ENCODE data around the gene OGFOD2.
"Not testable (repeated sequence)": the region's sequence is repeated elsewhere in the genome, so short reads cannot be mapped to it uniquely, and the experiment has no call there.

OGFOD2 gene

DNA sequence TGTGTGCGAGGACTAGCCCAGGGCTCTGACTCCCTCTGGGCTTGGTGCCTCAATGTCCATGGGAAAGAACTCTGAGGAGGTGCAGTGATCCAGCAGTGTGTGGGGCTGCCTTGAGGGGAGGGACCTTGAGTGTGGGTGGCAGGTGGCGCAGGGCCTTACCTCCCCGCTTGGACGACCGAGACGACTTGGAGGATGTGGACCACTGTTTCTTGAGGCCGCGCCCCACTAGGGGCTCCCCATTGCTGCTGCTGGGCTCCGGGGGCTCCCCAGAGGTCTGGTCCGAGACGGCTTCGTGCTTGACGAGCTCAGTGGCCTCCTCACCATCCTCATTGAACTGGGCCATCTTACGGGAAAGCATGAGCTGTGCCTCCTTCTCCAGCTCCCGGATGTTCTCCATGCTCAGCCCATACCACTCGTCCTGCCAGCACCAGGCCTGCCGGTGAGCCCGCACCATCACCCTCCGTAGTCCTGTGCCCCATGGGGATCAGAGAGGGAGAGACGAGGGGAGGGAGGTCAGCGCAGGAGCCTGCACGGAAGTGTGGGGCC is 30.1 kb downstream of the OGFOD2 start:
- no peak for DNase-seq

DNA sequence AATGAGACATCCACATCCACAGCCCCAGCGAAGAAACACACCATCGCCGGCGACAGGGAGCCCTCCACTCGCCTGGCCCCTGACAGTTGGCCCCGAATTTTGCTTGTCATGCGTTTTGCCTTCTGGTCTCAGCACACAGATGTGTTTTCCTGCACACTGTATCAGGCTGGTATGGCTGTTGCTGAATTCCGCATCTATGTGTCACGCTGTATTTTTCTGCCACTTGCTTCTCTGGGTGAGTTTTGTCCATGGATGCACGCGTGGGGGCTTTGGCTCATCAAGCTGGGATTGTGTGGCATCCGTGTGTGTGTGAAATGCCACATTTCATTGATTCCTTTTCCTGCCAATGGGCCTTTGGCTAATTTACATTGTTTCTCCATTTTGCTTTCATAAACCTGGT is 31.9 kb downstream of the OGFOD2 start:
- no peak for DNase-seq

DNA sequence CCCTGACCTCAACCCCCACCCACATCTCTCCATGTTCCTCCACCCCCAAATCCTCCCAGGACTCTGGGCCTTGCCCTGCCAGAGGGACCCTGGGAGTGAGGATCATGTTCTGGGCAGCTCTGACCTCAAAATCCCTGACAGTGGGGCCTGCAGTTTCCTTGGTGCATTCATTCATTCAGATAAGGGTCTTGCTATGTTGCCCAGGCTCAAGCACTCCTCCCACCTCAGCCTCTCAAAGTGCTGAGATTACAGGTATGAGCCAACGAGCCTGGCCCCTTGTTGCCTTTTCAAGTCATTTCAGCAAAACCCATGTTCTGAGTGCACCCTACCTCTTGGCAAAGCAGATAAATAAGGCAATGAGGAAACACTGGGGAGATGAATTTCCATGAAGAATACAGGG is 35.1 kb downstream of the OGFOD2 start:
- DNase-seq = no peak

DNA sequence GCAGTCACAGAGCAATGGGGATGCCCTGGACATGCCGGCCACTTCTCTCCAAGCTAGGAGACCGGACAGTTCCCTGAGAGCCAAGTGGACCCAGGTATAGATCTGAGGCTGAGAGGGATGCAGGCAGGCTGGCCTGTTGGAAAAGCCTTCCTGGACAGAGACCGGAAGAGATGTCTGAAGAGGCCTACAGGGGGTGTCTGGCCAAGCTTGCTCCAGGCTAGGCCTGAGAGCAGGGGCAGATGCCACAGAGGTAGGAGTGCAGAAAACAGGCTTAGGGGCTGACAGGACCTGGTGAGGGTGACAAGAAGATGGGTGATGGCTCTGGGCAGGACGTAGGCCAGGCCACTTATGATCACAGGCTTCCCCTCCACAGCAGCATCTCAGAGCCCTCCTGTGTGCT is 35.6 kb downstream of the OGFOD2 start:
- DNase-seq = no peak

DNA sequence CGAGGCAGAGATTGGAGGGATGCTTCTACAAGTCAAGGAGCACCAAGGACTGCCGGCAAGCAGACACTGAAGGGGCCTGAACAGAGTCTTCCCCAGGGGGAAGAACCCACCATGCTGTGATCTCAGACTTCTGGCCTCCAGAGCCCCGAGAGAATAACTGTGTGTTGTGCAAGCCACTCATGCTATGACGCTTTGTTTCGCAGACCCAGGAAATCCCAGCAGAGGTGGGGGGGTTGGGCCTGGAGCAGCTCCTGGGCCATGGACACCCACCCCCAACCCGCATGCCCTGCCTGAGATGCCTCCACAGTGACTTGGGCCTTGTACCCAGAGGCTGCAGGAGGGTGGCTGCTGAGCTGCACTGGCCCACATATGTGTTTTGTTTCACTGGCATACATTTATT is 36.7 kb downstream of the OGFOD2 start:
- no peak for DNase-seq

DNA sequence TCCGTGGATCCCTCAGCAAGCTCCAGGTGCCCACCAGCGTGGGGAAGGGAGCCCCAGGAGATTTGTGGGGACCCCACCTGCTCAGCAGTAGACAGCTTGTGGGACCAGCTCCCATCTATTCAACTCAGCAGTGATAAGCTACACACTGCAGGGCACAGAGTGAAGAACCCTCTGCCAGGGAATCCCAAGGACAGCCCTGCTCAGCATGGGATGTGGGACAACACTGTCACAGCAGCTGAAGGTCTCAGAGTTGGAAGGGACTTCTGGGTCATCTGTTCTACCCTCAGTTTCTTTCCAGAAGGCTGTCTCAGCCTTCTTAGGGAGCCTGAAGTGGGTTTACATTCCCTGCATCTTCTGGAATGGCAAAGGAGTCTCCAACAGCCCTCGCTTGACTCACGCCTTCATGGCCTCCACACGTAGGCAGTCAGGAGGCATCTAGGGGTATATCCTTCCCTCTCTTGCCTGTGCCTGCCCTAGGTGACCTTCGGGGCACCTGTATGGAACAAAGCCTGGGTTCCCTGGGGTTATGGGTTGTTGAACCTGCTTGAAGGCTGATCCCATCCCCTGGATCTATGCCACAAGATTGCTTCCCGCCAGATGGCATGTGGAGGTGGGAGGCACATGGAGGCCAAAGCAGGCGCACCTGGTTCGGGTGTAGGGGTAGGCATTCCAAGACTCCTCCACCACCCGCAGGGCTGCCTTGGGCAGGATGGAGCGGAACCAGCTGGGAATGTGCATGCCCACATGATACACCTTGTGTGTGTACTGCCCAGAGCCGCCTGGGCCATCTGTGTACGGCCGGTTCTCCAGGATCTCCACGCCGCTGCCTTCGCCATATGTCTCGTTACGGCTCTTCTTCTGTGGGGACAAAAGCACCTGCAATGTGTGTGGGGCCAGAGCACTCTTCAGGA is 38.4 kb downstream of the OGFOD2 start:
- no peak for DNase-seq

DNA sequence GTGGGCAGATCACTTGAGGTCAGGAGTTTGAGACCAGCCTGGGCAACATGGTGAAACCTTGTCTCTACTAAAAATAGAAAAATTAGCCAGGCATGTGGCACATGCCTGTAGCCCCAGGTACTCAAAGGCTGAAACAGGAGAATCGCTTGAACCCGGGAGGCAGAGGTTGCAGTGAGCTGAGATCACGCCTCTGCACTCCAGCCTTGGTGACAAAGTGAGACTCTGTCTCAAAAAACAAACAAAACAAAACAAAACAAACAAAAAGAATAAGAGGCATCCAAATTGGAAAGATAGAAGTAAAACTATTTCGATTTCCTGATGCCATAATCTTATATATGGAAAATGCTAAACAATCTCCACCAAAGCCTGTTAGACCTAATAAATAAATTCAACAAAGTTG is 39.4 kb downstream of the OGFOD2 start:
- not testable (repeated sequence) for DNase-seq

DNA sequence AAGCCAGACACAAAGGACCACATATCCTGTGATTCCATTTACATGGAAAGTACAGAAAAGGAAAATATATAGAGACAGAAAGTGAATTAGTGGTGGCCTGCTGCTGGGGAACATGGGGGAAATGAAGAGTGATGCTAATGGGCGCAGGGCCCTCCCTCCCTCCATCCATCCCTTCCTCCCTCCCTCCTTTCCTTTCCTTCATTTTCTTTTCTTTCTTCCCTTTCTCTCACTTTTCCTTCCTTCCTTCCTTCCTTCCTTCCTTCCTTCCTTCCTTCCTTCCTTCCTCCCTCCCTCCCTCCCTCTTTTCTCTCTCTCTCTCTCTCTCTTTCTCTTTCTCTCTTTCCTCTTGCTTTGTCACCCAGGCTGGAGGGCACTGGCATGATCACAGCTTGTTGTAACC is 42.7 kb downstream of the OGFOD2 start:
- DNase-seq = no peak

DNA sequence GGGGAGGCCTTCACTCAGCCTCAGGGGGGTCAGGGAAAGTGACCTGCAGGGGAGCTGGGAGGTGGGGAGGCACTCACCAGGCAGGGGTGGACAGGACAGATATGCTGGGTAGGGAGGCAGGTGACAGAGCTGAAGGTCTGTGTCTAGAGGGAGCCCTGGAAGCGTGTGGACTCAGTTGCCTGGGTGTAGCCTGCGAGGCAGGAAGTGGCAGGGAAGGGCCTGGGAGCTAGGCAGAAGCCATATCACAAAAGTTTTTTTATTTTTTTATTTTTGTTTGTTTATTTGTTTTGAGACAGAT is 44.7 kb downstream of the OGFOD2 start:
- no peak for DNase-seq

DNA sequence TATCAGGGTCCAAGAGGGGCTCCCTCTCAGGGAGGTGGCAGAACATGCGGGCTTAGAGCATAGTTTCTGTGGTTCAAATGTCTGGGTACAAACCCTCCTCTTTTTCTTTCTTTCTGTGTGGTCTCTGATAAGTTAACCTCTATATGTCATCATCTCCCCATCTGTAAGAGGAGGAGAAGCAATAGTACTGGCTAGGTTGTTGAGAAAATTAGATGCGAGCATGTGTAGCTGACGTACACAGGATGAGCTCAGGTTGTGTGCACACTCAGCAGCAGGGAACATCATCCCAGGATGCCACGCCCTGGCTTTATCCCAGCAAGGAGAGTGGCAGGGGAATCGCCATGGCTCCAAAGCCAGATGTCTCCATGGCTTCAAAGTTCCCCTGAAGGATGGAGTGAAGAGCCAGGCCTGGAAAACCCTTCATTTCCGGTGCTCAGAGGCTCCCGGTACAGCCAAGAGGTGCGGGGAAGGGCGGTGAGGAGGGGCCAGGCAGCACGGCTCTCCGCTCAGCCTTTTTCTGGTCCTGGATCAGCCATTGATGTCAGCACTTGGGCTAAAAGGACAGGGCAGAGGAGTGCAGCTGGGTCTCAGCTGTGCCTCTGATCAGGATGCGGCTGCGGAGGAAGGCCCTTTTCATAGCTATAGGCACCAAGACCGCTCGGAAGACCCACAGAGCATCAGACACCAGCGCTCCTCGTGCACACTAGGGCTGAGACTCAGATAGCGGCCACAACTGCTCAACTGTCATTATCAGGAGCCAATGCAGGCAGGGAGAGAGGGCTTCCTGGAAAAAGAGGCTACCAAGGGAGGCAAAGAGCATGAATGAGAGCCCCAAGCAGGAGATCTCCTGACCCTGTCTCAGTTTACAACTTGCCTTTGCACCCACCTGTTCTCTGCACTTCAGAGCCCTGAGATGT is 46.9 kb downstream of the OGFOD2 start:
- no peak for DNase-seq

DNA sequence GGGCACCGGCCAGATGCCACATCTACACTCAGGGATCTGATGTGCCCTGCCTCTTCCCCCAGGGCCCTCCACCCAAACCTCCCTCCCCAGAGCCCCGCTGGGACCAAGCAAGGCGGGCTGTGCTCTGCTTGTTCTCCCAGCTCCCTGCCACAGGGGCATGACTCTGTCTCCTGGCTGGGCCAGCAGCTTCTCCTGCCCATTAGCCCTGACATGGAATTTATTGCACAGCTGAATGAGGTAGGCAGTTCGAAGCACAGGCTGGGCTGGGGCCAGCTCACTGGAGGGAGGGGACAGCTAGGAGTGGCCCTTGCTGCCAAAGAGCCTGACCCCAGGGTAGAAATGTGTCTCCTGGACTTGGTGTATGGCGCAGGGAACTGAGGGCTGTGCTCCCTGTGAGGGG is 47.8 kb downstream of the OGFOD2 start:
- no peak for DNase-seq

DNA sequence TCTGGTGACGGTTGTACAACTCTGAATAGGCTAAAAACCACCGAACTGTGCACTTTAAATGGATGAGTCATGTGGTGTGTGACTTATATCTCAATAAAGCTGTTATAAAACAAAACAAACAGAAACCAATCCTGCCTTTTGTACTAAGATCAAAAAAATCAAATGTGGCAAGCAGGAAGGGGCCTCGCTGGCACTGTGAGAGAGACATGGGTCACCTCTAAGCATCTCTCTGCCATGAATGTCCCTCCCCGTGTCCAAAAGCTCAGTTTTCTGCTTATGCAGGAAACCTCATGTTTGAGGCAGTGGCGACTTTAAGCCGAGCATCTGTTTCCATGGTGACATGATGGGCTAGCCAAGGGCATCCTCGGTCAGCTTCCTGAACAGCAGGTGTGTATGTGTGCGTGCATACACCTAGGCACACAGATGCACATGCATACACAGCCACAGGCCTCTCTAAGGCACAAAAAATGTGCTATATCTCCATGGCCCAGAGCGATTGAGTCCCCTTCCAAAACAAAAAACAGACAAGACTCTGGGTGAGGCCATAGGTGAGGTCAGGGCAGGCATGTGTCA is 49.9 kb downstream of the OGFOD2 start:
- no peak for DNase-seq

DNA sequence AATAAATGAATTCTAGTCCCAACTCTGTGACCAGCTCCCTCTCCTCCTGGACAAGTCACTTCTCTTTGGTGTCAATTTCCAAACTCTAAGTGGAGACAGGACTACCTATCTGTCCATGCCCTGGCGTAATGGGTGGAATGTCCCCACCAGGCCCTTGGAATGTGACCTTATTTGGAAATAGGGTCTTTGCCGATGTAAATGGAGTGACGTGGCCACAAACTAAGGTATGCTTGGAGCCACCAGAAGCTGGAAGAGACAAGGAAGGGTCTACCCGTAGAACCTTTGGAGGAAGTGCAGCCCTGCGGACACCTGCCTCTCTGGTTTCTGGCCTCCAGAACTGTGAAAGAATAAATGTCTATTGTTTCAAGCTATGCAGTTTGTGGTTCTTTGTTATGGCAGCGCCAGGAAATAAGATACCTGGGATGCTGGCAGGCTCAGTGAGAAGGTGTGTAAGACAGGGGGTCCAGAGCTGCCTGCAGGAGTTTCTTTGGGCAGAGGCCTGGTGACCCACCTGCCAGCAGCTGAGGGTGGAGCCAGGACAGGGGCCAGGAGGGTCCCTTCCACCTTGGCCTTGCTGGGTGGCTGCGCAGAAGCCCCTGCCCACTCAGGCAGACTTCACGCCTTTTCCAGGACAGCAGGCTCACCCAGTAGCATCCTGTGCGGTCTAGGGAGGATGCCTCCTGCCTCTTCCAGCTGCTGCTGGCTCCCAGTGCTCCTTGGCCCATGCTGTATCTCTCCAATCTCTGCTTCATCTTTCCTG is 51.2 kb downstream of the OGFOD2 start:
- DNase-seq = no peak

DNA sequence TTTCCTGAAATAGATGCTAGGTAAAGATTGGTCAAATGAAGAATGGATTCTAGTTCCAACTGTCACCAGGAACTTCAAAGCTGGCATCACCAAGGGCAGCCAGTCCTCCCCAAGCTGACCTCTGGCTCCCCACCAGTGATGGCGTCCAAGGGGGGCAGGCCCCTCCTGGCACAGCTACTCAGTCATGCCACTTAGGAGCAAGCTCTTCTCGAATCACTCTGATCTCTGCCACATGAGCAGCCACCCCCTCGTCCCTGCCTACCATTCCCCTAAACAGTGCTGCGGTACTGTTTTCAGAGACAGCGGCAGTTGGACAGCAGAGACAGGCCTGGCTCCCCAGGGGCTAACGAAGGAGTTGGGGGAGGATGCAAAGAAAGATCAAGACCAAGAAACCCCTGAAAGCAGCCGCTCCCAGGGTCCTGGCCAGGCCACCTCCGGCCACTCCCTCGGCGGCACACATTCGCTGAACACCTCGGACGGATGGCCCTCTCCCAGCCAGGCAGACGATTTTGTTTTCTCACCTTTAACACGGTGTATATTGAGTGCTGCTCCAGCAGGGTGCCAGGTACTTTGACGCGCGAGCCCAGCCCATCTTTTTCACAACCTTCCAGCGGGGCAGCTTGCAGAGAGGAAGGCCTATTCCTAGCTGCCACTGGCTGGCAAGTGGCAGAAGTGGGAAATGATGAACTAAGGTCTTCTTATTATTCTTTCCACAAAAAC is 52.8 kb downstream of the OGFOD2 start:
- DNase-seq = no peak

DNA sequence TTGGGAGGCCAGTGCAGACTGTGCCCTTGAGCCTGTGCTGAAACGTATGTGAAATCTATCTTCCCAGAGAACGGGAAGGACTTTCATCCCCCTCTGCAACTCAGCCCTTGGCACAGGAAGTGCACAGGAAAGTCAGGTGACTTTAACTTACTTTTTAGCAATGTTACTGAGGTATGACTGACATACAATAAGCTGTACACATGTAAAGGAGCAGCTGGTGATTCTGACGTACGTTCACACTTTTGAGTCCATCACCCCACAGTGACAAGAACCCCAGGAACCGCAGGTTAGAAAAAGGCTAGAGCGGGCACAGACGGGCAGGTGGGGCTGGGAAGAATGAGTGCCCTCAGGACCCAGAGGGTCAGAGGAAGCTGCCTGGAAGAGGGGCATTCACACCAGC is 53.4 kb downstream of the OGFOD2 start:
- DNase-seq = no peak

DNA sequence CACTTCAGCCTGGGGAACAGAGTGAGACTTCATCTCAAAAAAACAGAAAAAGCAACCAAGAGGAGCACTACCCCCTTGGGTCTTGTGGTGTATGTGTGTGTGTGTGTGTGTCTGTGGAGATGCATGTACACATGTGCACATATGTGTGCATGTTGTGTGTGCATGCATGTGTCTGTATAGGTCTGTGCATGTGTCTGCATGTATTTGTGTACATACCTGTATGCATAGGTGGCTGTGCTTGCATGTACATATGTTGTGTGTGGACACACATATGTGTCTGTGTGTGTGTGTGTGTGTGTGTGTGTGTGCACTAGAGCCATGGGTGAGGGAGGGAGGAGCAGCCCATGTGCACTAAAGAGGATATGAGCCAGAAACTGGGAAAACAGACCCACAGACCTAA is 54.5 kb downstream of the OGFOD2 start:
- DNase-seq = no peak

All from activated CD4-positive, alpha-beta T cell treated with anti-CD3 and anti-CD28 coated beads, Interleukin-2, amount 50 U/mL, for 1 hour (primary cell).